SK-N-SH (cell line): ENCODE results near the gene PBX1. TPM values are rescaled to one million over a fixed set of nuclear protein-coding genes. Genes with fewer than 3 reads are reported as not detected.
A peak's percentile ranks its signal among the peaks of the same experiment; 100 is the strongest.

Experiments used
- CTCF ChIA-PET: fragments of 300-600, 350-600 bp; formaldehyde crosslinking; extraction: SDS; loops from one replicate; lab custom pipeline; 2021; lab: Yijun Ruan, JAX
- POLR2A ChIA-PET: fragments of 350-600 bp; sonication (Branson Sonifier 250); formaldehyde crosslinking; extraction: SDS; loops from one replicate; lab custom pipeline; 2020; ENCODE audit warnings: antibody characterized with exemption, inconsistent platforms; lab: Yijun Ruan, JAX
- DNase-seq: peaks from one replicate; pipeline ENCODE4 v3.0.0; 2012
- H2AFZ ChIP-seq: fragments of 200-600 bp; sonication (generic); 2 replicates; pipeline ENCODE4 v1.8.1; 2016; ENCODE audit warnings: antibody characterized with exemption, mild to moderate bottlenecking, low read depth
- H3F3A ChIP-seq: fragments of 200-600 bp; sonication (generic); replicated peaks from 2 replicates; pipeline ENCODE3; 2016; ENCODE audit warnings: antibody characterized with exemption, mild to moderate bottlenecking; ENCODE audit not compliant: insufficient read depth
- H3K27ac ChIP-seq, 2 experiments: fragments of 200-500 bp in 1 of 2; fragments of 200-600 bp in 1 of 2; sonication (Bioruptor generic) in 1 of 2; sonication (generic), shearing (Covaris generic) in 1 of 2; 2 replicates each; pipeline versions ENCODE4 v1.5.1 to v1.6.1; 2014 to 2016; ENCODE audit warnings: low read depth in 2 of 2, inconsistent platforms in 1 of 2, low read length in 1 of 2, mild to moderate bottlenecking in 1 of 2, mixed read lengths in 1 of 2
- H3K27me3 ChIP-seq: fragments of 200-600 bp; sonication (generic), shearing (Covaris generic); 2 replicates; pipeline ENCODE4 v1.6.1; 2016; ENCODE audit warnings: mixed run types; ENCODE audit not compliant: insufficient read depth
- H3K36me3 ChIP-seq, 2 experiments: fragments of 200-500 bp in 1 of 2; fragments of 200-600 bp in 1 of 2; sonication (Bioruptor generic) in 1 of 2; sonication (generic) in 1 of 2; replicated peaks in 1 of 2; 2 replicates each; pipeline versions ENCODE3 to v1.5.1; 2014 to 2016; ENCODE audit warnings: low read length in 1 of 2, mild to moderate bottlenecking in 1 of 2; ENCODE audit not compliant: insufficient read depth in 2 of 2, control insufficient read depth in 1 of 2
- H3K4me1 ChIP-seq, 2 experiments: fragments of 200-500 bp in 1 of 2; fragments of 200-600 bp in 1 of 2; sonication (Bioruptor generic) in 1 of 2; sonication (generic), shearing (Covaris generic) in 1 of 2; 2 replicates each; pipeline versions ENCODE4 v1.5.1 to v1.6.1; 2014 to 2016; ENCODE audit warnings: low read depth in 1 of 2, low read length in 1 of 2, mixed run types in 1 of 2; ENCODE audit not compliant: insufficient read depth in 2 of 2, control insufficient read depth in 1 of 2
- H3K4me2 ChIP-seq: fragments of 200-600 bp; sonication (generic), shearing (Covaris generic); 2 replicates; pipeline ENCODE4 v1.6.1; 2017; ENCODE audit warnings: mixed run types
- H3K4me3 ChIP-seq, 2 experiments: fragments of 200-500 bp in 1 of 2; fragments of 200-600 bp in 1 of 2; sonication (Bioruptor generic) in 1 of 2; sonication (generic), shearing (Covaris generic) in 1 of 2; 2 replicates each; pipeline versions ENCODE4 v1.5.1 to v1.8.1; 2014 to 2016; ENCODE audit warnings: low read depth in 2 of 2, inconsistent platforms in 1 of 2, low read length in 1 of 2, mild to moderate bottlenecking in 1 of 2, mixed read lengths in 1 of 2, moderate library complexity in 1 of 2
- H3K79me2 ChIP-seq: fragments of 200-600 bp; sonication (generic); 2 replicates; pipeline ENCODE4 v1.8.1; 2017; ENCODE audit warnings: mild to moderate bottlenecking; ENCODE audit not compliant: insufficient read depth
- H3K9ac ChIP-seq: fragments of 200-600 bp; sonication (generic); 2 replicates; pipeline ENCODE4 v1.6.1; 2017; ENCODE audit warnings: mixed run types
- H3K9me2 ChIP-seq: fragments of 200-600 bp; sonication (generic); 2 replicates; pipeline ENCODE4 v1.6.1; 2017; ENCODE audit warnings: mixed run types
- H3K9me3 ChIP-seq: fragments of 200-600 bp; sonication (generic); 2 replicates; pipeline ENCODE4 v1.6.1; 2017; ENCODE audit warnings: mixed run types, mild to moderate bottlenecking, moderate library complexity
- H4K20me1 ChIP-seq: fragments of 200-600 bp; sonication (generic); 2 replicates; pipeline ENCODE4 v1.6.1; 2017; ENCODE audit warnings: mild to moderate bottlenecking, mixed run types; ENCODE audit not compliant: insufficient read depth
- ELF1 ChIP-seq: IDR thresholded peaks from 2 replicates; pipeline ENCODE4 v1.4.0; 2012
- EP300 ChIP-seq, 2 experiments: IDR thresholded peaks; 2 replicates each; pipeline versions ENCODE4 v1.4.0 to v1.6.1; 2012; ENCODE audit warnings: borderline replicate concordance in 1 of 2, low read depth in 1 of 2, low read length in 1 of 2
- FOXJ3 ChIP-seq: sonication (generic); formaldehyde crosslinking; IDR thresholded peaks from 2 replicates; pipeline ENCODE4 v1.5.1; 2020; ENCODE audit warnings: mild to moderate bottlenecking, missing genetic modification reagents
- FOXM1 ChIP-seq: IDR thresholded peaks from 2 replicates; pipeline ENCODE4 v1.4.0; 2012; ENCODE audit warnings: low read depth, mild to moderate bottlenecking
- IRF3 ChIP-seq: fragments of 150-350 bp; IDR thresholded peaks from 2 replicates; pipeline ENCODE4 v1.6.1; 2016; ENCODE audit warnings: mild to moderate bottlenecking, low read depth, low read length
- MEF2A ChIP-seq: IDR thresholded peaks from 2 replicates; pipeline ENCODE4 v1.4.0; 2012; ENCODE audit warnings: low read depth, borderline replicate concordance
- MXI1 ChIP-seq: IDR thresholded peaks from 2 replicates; pipeline ENCODE4 v1.6.1; 2012; ENCODE audit warnings: mild to moderate bottlenecking, low read depth, low read length, improper control_type of control experiment
- PBX3 ChIP-seq: IDR thresholded peaks from 2 replicates; pipeline ENCODE4; 2012
- RCOR1 ChIP-seq: fragments of 150-350 bp; IDR thresholded peaks from 2 replicates; pipeline ENCODE4 v1.6.1; 2017; ENCODE audit warnings: antibody characterized with exemption, low read length
- RFX5 ChIP-seq: IDR thresholded peaks from 2 replicates; pipeline ENCODE4 v1.6.1; 2012; ENCODE audit warnings: mild to moderate bottlenecking, improper control_type of control experiment, low read length
- SMC3 ChIP-seq: IDR thresholded peaks from 2 replicates; pipeline ENCODE4 v1.6.1; 2012; ENCODE audit warnings: low read depth, low read length, improper control_type of control experiment
- TEAD4 ChIP-seq: IDR thresholded peaks from 2 replicates; pipeline ENCODE4 v1.4.0; 2012; ENCODE audit warnings: mild to moderate bottlenecking, borderline replicate concordance; ENCODE audit not compliant: insufficient read depth
- WGBS: methylation state at CpG from one replicate; pipeline ENCODE4 v1.1.6; 2017; ENCODE audit warnings: low lambda C conversion rate; 5-methylcytosine and 5-hydroxymethylcytosine counted together
- polyA plus RNA-seq, 3 experiments: library from polyadenylated mRNA; depleted of rRNA; stranded (reverse); fragments of >200 nt; gene quantifications; 2 replicates each; pipeline ENCODE4 v1.2.3, GENCODE V29; 2012
- TF ChIP-seq, protein P1 (sequence below): fragments of 150-350 bp; IDR thresholded peaks from 2 replicates; pipeline ENCODE4 v1.6.1; 2017; ENCODE audit warnings: antibody characterized with exemption, low read length, low read depth, borderline replicate concordance
- TF ChIP-seq, protein P2 (sequence below): fragments of 200-600 bp; sonication (generic); IDR thresholded peaks from 2 replicates; pipeline ENCODE4 v1.6.1; 2017; ENCODE audit warnings: antibody characterized with exemption, mild to moderate bottlenecking, moderate library complexity

The PBX1 gene
- polyA plus RNA-seq, 1 of the 3 experiments (the other 2 are of a cell fraction), result 27.0 TPM

DNA sequence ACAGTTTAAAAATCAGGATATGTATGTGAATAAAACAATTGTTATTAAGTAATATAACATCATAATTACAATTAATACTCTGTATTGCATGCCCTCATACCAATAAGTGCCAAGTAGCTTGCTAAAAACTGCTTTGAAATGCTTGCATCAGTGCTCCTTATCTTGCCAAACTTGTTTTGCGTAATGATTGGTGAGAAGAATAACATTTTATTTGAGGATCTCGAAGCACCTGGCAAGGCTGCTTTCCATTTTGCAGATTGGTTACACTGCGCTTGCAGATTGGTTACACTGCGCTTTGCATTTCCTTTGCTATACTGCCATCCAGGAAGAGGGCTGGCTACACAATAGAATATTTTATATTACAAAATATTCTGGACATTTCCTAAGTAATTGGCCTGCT lies 1.7 kb upstream of the PBX1 start:
- CTCF ChIA-PET, result interaction anchor here (0.9 kb wide), 1 partner anchor 11 kb away, joined by 3 read pairs; no protein-coding TSS in a partner anchor
- peaks cover 23% of the 10 kb centered on the region for H3K79me2 ChIP-seq
- 92% methylated on average over 4 of the region's 4 CpGs for WGBS

DNA sequence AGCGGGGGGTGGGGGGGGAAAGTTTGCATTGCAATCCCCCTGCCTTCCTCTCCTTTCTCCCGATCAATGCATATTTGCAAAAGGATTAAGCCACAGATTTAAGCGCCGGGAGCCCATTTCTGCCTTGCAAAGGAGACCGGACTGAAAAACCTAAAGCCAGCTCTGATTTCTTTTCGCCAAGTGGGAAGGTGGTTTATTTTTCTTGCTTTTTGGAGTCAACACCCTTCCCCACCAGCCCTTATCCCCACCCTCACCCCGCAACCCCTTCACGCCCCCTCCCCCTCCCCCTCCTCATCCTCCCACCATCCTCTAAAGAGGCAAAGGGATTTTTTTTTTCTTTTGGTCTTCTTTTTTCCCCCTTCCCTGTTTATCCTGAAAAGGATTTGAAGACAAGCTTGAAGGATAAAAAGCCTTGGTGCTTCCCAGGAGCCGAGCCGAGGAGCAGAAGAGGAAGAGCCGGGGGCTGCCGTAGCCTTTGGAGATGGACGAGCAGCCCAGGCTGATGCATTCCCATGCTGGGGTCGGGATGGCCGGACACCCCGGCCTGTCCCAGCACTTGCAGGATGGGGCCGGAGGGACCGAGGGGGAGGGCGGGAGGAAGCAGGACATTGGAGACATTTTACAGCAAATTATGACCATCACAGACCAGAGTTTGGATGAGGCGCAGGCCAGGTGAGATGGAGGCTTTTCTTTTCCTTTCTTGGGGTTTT lies 513 bp downstream of the PBX1 start:
- peak overlapping the region; percentile 78 for H3K4me2 ChIP-seq
- TF ChIP-seq TEAD4 (no peak), MEF2A (no peak), SMC3 (no peak), FOXJ3 (CRISPR knock-in tag) (no peak), IRF3 (no peak), RCOR1 (no peak), MXI1 (no peak), EP300 (IDR thresholded peaks at IDR 0.05; ENCODE audit: borderline replicate concordance in 1 of 2, low read depth in 1 of 2, low read length in 1 of 2) (no peak)
- TF ChIP-seq, protein P1, sequence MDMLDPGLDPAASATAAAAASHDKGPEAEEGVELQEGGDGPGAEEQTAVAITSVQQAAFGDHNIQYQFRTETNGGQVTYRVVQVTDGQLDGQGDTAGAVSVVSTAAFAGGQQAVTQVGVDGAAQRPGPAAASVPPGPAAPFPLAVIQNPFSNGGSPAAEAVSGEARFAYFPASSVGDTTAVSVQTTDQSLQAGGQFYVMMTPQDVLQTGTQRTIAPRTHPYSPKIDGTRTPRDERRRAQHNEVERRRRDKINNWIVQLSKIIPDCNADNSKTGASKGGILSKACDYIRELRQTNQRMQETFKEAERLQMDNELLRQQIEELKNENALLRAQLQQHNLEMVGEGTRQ, result no peak
- TF ChIP-seq, protein P2, sequence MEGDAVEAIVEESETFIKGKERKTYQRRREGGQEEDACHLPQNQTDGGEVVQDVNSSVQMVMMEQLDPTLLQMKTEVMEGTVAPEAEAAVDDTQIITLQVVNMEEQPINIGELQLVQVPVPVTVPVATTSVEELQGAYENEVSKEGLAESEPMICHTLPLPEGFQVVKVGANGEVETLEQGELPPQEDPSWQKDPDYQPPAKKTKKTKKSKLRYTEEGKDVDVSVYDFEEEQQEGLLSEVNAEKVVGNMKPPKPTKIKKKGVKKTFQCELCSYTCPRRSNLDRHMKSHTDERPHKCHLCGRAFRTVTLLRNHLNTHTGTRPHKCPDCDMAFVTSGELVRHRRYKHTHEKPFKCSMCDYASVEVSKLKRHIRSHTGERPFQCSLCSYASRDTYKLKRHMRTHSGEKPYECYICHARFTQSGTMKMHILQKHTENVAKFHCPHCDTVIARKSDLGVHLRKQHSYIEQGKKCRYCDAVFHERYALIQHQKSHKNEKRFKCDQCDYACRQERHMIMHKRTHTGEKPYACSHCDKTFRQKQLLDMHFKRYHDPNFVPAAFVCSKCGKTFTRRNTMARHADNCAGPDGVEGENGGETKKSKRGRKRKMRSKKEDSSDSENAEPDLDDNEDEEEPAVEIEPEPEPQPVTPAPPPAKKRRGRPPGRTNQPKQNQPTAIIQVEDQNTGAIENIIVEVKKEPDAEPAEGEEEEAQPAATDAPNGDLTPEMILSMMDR, result no peak

More for the DNA sequence above, 1.7 kb upstream of the PBX1 start:
- no peaks in the 10 kb centered on the region; the same call in 1 of the 2 replicates for H3K9me2 ChIP-seq
- H3K27me3 ChIP-seq, result no peaks in the 10 kb centered on the region
- no peak overlapping the region for H3K27ac ChIP-seq
- no peak overlapping the region for H2AFZ ChIP-seq
- no peak overlapping the region for H3K4me2 ChIP-seq
- TF ChIP-seq FOXM1 (no peak), RFX5 (no peak), ELF1 (no peak), PBX3 (no peak), RCOR1 (no peak)
- TF ChIP-seq, protein P2, result no peak
- H3F3A ChIP-seq, result peaks cover 5% of the 10 kb centered on the region
- H3K9me3 ChIP-seq, result no peaks in the 10 kb centered on the region
- no peak for DNase-seq
- no peaks in the 10 kb centered on the region; the same call in 1 of the 2 replicates for H4K20me1 ChIP-seq
- no peak overlapping the region for H3K4me3 ChIP-seq
- peaks cover 0 to 8% of the 10 kb centered on the region in 2 experiments; a peak in 1 of 4 replicates for H3K4me1 ChIP-seq
- H3K36me3 ChIP-seq, result no peaks in the 10 kb centered on the region
- no peak overlapping the region for H3K9ac ChIP-seq
- POLR2A ChIA-PET, result no interaction called here

More for the DNA sequence above, 513 bp downstream of the PBX1 start:
- Histone ChIP-seq H3F3A (peaks cover 5% of the 10 kb centered on the region), H4K20me1 (no peaks in the 10 kb centered on the region; the same call in 1 of the 2 replicates), H3K9me2 (no peaks in the 10 kb centered on the region; the same call in 1 of the 2 replicates), H3K79me2 (peaks cover 30% of the 10 kb centered on the region), H3K9me3 (no peaks in the 10 kb centered on the region), H3K27me3 (no peaks in the 10 kb centered on the region), H3K9ac (peak overlapping the region; percentile 66), H3K4me3 (peak overlapping the region; percentile 76 to 88), H3K4me1 (peaks cover 0 to 14% of the 10 kb centered on the region in 2 experiments; a peak in 1 of 4 replicates), H3K27ac (peak overlapping the region; percentile 68 to 93), H2AFZ (peak overlapping the region; percentile 80), H3K36me3 (peaks cover 0 to 10% of the 10 kb centered on the region in 2 experiments)
- POLR2A ChIA-PET, result no interaction called here
- CTCF ChIA-PET, result interaction anchor here (0.9 to 1.9 kb wide), 4 partner anchors 30 to 228 kb away, joined by 3 to 6 read pairs (median 4); no protein-coding TSS in a partner anchor
- peak; percentile 58 for DNase-seq
- WGBS, result 0% methylated on average over 20 of the region's 20 CpGs
